ENCODE measurements around the gene MUC3A. TPM values are rescaled to one million over a fixed set of nuclear protein-coding genes. Genes with fewer than 3 reads are reported as not detected.
"Not testable (repeated sequence)": the region's sequence is repeated elsewhere in the genome, so short reads cannot be mapped to it uniquely, and the experiment has no call there.

The MUC3A gene
- total and polyA plus RNA-seq, 2 of the 4 experiments (the other 2 are of a cell fraction), result 0.05 TPM; not detected in 1

DNA sequence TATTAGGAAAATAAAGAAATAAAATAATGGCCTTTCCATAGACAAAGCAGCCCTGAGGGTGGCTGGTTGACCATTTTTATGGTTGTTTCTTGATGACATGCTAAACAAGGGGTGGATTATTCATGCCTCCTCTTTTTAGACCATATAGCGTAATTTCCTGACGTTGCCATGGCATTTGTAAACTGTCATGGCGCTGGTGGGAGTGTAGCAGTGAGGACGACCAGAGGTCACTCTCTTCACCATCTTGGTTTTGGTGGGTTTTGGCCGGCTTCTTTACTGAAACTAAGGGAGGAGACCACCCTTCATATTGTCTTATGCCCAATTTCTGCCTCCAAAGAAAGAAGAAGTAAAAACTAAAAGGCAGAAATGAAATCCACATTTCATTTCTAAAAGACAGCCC lies 30.0 kb upstream of the MUC3A start:
- H3K18ac ChIP-seq (ENCODE audit: low read depth, low read length); H2BK5ac ChIP-seq (ENCODE audit: low read depth, low read length, poor library complexity, severe bottlenecking); H2AK5ac ChIP-seq (ENCODE audit: low read depth, low read length); H2AFZ ChIP-seq (replicated peaks; ENCODE audit: low read length, poor library complexity); in situ Hi-C loops (cut with MboI; ENCODE audit: low sequenced_read_pairs); H4K20me1 ChIP-seq (ENCODE audit: insufficient read depth, low read length); H3K56ac ChIP-seq (ENCODE audit: extremely low read depth, insufficient read depth, low read length); H4K91ac ChIP-seq (ENCODE audit: insufficient read depth, low read depth, low read length); H3K27ac ChIP-seq (ENCODE audit: insufficient read depth, low read length); H2BK20ac ChIP-seq (ENCODE audit: low read depth, low read length); H3K9me3 ChIP-seq (ENCODE audit: control insufficient read depth, insufficient read depth, low read length); H3K23ac ChIP-seq (ENCODE audit: low read depth, low read length); H2BK15ac ChIP-seq (ENCODE audit: low read depth, low read length); H3K4me3 ChIP-seq (ENCODE audit: insufficient read depth, low read depth, low read length); dilution Hi-C loops (cut with HindIII; ENCODE audit: low sequenced_read_pairs, unreplicated experiment); H3K27me3 ChIP-seq (ENCODE audit: control insufficient read depth, insufficient read depth, low read length); H3K79me1 ChIP-seq (ENCODE audit: low read depth in 1 of 2, low read length in 2 of 2); H3K4me1 ChIP-seq (ENCODE audit: control insufficient read depth, insufficient read depth, low read length); POLR2A ChIA-PET (ENCODE audit: unreplicated experiment); CTCF ChIA-PET; H3K9ac ChIP-seq (ENCODE audit: low read depth, low read length); H3K9me1 ChIP-seq (ENCODE audit: insufficient read depth, low read length); BruUV-seq (replicated peaks); H3K4ac ChIP-seq (ENCODE audit: low read depth, low read length); ATAC-seq (ENCODE audit: low read depth); H3K14ac ChIP-seq (replicated peaks; ENCODE audit: low read depth, low read length); H3K36me3 ChIP-seq (ENCODE audit: control insufficient read depth, insufficient read depth, low read length); H4K8ac ChIP-seq (ENCODE audit: low read depth in 2 of 2, low read length in 2 of 2); DNase-seq; H2AK9ac ChIP-seq (replicated peaks; ENCODE audit: low read depth, low read length, poor library complexity); H3K4me2 ChIP-seq (ENCODE audit: low read depth, low read length); H2BK120ac ChIP-seq (ENCODE audit: low read depth, low read length); H4K5ac ChIP-seq (ENCODE audit: low read depth, low read length); intact Hi-C loops (cut with micrococcal nuclease): not testable (repeated sequence)
- WGBS, 2 experiments (ENCODE audit: extremely low coverage in 2 of 2, insufficient read length in 1 of 2), result no CpG with 5 or more reads among the region's 5 CpGs

DNA sequence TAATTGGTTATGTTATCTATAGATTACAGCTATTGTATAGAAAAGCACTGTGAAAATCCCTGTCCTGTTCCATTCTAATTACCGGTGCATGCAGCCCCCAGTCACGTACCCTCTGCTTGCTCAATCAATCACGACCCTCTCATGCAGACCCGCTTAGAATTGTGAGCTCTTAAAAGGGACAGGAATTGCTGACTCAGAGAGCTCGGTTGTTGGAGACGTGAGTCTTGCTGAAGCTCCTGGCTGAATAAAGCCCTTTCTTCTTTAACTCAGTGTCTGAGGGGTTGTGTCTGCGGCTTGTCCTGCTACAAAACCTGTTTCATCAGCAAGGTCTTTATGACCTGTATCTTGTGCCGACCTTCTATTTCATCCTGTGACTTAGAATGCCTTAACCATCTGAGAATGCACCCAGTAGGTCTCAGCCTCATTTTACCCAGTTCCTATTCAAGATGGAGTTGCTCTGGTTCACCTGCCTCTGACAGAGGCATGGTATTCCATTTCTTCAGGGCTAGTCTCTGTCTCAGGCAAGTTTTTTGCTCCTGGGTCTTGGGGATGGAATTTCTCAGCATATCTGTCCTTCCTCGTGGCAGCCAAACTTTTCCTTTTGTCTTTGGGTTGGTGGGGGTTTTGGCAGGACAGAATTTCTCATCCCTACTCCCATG lies 29.4 kb upstream of the MUC3A start:
- CTCF ChIA-PET, result not testable (repeated sequence)

More for the DNA sequence above, 29.4 kb upstream of the MUC3A start:
- H4K5ac ChIP-seq (ENCODE audit: low read depth, low read length); H3K18ac ChIP-seq (ENCODE audit: low read depth, low read length); H2BK15ac ChIP-seq (ENCODE audit: low read depth, low read length); H3K27ac ChIP-seq (ENCODE audit: insufficient read depth, low read length); ATAC-seq (ENCODE audit: low read depth); H3K56ac ChIP-seq (ENCODE audit: extremely low read depth, insufficient read depth, low read length); H4K20me1 ChIP-seq (ENCODE audit: insufficient read depth, low read length); H3K4ac ChIP-seq (ENCODE audit: low read depth, low read length); H2AK5ac ChIP-seq (ENCODE audit: low read depth, low read length); intact Hi-C loops (cut with micrococcal nuclease); in situ Hi-C loops (cut with MboI; ENCODE audit: low sequenced_read_pairs); H3K4me1 ChIP-seq (ENCODE audit: control insufficient read depth, insufficient read depth, low read length); H2BK20ac ChIP-seq (ENCODE audit: low read depth, low read length); H3K4me3 ChIP-seq (ENCODE audit: insufficient read depth, low read depth, low read length); H4K8ac ChIP-seq (ENCODE audit: low read depth in 2 of 2, low read length in 2 of 2); POLR2A ChIA-PET (ENCODE audit: unreplicated experiment); DNase-seq; H4K91ac ChIP-seq (ENCODE audit: insufficient read depth, low read depth, low read length); H3K9me1 ChIP-seq (ENCODE audit: insufficient read depth, low read length); H2AFZ ChIP-seq (replicated peaks; ENCODE audit: low read length, poor library complexity); H3K36me3 ChIP-seq (ENCODE audit: control insufficient read depth, insufficient read depth, low read length); H3K23ac ChIP-seq (ENCODE audit: low read depth, low read length); H2AK9ac ChIP-seq (replicated peaks; ENCODE audit: low read depth, low read length, poor library complexity); H3K9me3 ChIP-seq (ENCODE audit: control insufficient read depth, insufficient read depth, low read length); dilution Hi-C loops (cut with HindIII; ENCODE audit: low sequenced_read_pairs, unreplicated experiment); H2BK120ac ChIP-seq (ENCODE audit: low read depth, low read length); H3K27me3 ChIP-seq (ENCODE audit: control insufficient read depth, insufficient read depth, low read length); H3K14ac ChIP-seq (replicated peaks; ENCODE audit: low read depth, low read length); H3K4me2 ChIP-seq (ENCODE audit: low read depth, low read length); H3K79me1 ChIP-seq (ENCODE audit: low read depth in 1 of 2, low read length in 2 of 2); BruUV-seq (replicated peaks); H2BK5ac ChIP-seq (ENCODE audit: low read depth, low read length, poor library complexity, severe bottlenecking); H3K9ac ChIP-seq (ENCODE audit: low read depth, low read length): not testable (repeated sequence)
- WGBS, 2 experiments (ENCODE audit: extremely low coverage in 2 of 2, insufficient read length in 1 of 2), result 40% methylated on average over 2 of the region's 9 CpGs; no CpG with 5 or more reads in 1 of the 2 experiments
